C4-2B (cell line): ENCODE data around the gene SPSB3.
A peak's percentile ranks its signal among the peaks of the same experiment; 100 is the strongest.

Experiments used
- H3K27ac ChIP-seq: fragments of 450-650 bp; 2 replicates; pipeline ENCODE4 v1.5.1; 2017
- ZFX ChIP-seq: fragments of 450-650 bp; IDR thresholded peaks from 2 replicates; pipeline ENCODE4 v1.6.1; 2017
- TF ChIP-seq, protein P1 (sequence below): fragments of 450-650 bp; conservative IDR thresholded peaks from 2 replicates; pipeline ENCODE4 v1.5.1; 2017; ENCODE audit warnings: mild to moderate bottlenecking

SPSB3 gene

DNA sequence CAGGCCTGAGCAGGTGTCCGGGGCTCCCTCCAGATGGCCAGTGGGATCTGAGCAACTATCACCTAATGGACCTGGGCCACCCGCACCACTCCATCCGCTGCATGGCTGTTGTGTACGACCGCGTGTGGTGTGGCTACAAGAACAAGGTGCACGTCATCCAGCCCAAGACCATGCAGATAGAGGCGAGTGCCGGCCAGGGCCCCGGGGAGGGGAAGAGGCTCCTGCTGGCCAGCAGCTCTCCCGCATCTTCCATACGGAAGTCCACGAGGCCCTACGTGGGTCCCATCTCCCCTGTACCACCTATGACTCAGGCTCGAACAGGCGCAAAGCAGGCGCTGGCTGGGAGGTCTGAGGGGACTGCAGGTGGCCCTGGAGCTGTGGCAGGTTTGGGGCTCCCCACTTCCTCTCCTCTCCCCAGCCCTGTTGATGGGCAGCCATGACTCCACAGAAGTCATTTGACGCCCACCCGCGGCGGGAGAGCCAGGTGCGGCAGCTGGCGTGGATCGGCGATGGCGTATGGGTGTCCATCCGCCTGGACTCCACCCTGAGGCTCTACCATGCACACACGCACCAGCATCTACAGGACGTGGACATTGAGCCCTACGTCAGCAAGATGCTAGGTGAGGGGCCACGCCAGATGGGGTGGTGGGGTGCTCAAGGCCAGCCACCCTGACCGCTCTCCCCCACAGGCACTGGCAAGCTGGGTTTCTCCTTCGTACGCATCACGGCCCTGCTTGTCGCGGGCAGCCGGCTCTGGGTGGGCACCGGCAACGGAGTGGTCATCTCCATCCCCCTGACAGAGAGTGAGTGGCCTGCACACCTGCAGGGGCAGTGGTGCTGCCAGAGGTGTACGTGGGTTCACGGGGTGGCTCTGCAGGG is 15.0 kb downstream of the SPSB3 start:
- no peak overlapping the region for H3K27ac ChIP-seq
- TF ChIP-seq, protein P1, sequence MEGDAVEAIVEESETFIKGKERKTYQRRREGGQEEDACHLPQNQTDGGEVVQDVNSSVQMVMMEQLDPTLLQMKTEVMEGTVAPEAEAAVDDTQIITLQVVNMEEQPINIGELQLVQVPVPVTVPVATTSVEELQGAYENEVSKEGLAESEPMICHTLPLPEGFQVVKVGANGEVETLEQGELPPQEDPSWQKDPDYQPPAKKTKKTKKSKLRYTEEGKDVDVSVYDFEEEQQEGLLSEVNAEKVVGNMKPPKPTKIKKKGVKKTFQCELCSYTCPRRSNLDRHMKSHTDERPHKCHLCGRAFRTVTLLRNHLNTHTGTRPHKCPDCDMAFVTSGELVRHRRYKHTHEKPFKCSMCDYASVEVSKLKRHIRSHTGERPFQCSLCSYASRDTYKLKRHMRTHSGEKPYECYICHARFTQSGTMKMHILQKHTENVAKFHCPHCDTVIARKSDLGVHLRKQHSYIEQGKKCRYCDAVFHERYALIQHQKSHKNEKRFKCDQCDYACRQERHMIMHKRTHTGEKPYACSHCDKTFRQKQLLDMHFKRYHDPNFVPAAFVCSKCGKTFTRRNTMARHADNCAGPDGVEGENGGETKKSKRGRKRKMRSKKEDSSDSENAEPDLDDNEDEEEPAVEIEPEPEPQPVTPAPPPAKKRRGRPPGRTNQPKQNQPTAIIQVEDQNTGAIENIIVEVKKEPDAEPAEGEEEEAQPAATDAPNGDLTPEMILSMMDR = no peak
- no peak for TF ChIP-seq ZFX

DNA sequence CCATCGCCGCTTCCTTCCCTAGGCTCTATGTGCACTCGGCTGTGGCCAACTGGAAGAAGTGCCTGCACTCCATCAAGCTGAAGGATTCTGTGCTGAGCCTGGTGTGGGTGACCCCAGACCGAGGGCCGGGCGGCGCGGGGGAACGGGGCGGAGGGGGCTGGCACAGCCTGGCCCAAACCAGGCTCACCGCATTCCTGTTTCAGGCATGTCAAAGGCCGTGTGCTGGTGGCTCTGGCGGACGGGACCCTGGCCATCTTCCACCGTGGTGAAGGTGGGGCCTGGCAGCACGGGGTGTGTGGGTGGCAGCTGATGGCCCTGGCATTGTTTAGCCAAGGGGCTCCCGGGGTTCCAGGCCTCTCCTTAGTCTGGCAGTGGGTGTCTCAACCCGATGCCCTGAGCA is 15.7 kb downstream of the SPSB3 start:
- no peak overlapping the region for H3K27ac ChIP-seq
- no peak for TF ChIP-seq ZFX
- TF ChIP-seq, protein P1 = no peak

DNA sequence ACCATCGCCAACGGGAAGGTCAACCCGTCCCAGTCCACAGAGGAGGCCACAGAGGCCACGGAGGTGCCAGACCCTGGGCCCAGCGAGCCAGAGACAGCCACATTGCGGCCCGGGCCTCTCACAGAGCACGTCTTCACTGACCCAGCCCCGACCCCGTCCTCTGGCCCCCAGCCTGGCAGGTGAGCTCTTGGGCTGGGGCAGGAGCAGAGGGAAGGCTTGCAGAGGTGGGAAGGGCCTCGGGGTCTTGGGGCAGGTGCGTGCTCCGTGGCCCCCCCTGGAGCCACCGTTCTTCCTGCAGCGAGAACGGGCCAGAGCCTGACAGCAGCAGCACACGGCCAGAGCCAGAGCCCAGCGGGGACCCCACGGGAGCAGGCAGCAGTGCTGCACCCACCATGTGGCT is 16.1 kb downstream of the SPSB3 start:
- H3K27ac ChIP-seq = no peak overlapping the region
- TF ChIP-seq, protein P1 = no peak
- TF ChIP-seq ZFX = no peak

DNA sequence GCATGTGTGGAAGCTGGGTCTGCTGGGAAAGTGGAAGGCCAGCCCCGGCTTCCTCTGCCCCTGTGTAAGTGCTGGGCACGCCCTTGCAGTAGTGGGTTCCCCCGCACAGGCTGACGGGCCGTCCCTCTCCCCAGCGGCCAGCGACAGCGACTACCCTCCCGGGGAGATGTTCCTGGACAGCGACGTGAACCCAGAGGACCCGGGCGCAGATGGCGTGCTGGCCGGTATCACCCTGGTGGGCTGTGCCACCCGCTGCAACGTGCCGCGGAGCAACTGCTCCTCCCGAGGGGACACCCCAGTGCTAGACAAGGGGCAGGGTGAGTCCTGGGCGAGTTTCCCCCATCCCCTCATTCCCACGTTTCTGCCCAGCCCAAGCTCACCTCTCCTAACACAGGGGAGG is 16.5 kb downstream of the SPSB3 start:
- TF ChIP-seq, protein P1 = no peak
- TF ChIP-seq ZFX = no peak
- no peak overlapping the region for H3K27ac ChIP-seq

DNA sequence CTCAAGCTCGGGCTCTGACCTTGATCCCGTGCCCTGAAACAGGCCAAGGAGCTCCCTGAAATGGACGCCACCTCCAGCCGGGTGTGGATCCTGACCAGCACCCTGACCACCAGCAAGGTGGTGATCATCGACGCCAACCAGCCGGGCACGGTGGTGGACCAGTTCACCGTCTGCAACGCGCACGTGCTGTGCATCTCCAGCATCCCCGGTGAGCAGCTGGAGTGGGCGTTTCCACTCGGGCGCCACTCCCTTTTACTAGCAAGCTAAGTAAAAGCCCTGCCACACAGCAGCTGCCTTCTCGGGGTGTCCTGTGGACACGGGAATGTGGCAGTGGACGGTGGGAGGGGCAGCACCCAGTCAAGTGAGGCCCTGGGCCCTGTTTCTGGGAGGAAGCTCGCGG is 17.4 kb downstream of the SPSB3 start:
- no peak overlapping the region for H3K27ac ChIP-seq
- TF ChIP-seq, protein P1 = no peak
- TF ChIP-seq ZFX = no peak

DNA sequence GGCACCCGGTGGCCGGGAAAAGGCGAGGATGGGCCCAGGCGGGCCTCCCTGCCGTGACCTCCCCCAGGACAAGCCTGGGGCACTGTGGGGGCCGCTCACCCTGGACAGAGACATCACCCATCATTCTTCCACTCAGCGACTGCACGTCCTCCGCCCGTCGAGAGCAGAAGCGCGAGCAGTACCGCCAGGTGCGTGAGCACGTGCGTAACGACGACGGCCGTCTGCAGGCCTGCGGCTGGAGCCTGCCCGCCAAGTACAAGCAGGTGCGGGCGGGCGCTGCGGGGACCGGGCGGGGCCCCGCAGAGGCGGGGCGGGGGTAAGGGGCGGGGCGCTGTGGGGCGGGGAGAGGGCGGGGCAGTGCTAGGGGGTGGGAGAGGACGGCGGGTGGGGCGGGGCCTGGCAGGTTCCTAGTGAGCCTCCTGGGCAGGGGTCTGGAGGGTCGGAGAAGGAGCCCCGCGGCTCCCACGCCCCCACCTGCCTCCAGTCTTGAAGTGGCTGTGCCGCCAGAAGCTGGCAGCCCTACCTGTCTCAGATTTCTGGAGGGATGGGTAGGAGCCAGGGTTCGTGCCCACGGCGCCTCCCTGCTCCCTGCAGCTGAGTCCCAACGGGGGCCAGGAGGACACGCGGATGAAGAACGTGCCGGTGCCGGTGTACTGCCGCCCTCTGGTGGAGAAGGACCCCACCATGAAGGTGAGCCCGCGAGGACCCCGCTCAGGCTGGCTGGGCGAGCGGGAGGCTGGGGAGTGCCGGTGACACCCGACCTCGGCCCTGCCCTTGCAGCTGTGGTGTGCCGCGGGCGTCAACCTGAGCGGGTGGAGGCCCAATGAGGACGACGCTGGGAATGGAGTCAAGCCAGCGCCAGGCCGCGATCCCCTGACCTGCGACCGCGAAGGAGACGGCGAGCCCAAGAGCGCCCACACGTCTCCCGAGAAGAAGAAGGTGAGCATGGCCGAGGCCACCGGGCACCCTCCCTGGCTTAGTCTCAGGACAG is 18.6 kb downstream of the SPSB3 start:
- TF ChIP-seq ZFX = no peak
- TF ChIP-seq, protein P1 = peak; percentile 15; the same call in 1 of the 2 replicates
- no peak overlapping the region for H3K27ac ChIP-seq
